Ectodermal cell (in vitro differentiated cells): ENCODE measurements around the gene C1orf116.

Experiments used
- H3K27ac ChIP-seq: 2 replicates; pipeline ENCODE4 v1.7.0; 2013; ENCODE audit warnings: mild to moderate bottlenecking, low read depth, low read length; ENCODE audit not compliant: insufficient read depth, poor library complexity, severe bottlenecking
- H3K27me3 ChIP-seq: 2 replicates; pipeline ENCODE4 v1.7.0; 2013; ENCODE audit warnings: mild to moderate bottlenecking, low read length; ENCODE audit not compliant: insufficient read depth, control insufficient read depth, poor library complexity, severe bottlenecking
- H3K36me3 ChIP-seq: one replicate; pipeline ENCODE4 v1.7.0; 2013; ENCODE audit warnings: low read length; ENCODE audit not compliant: control insufficient read depth, insufficient read depth
- H3K4me1 ChIP-seq: one replicate; pipeline ENCODE4 v1.7.0; 2013; ENCODE audit warnings: low read length; ENCODE audit not compliant: control insufficient read depth, insufficient read depth
- H3K4me3 ChIP-seq: 2 replicates; pipeline ENCODE4 v1.7.0; 2013; ENCODE audit warnings: low read depth, low read length, control low read depth; ENCODE audit not compliant: insufficient read depth
- H3K9me3 ChIP-seq: 2 replicates; pipeline ENCODE4 v1.7.0; 2013; ENCODE audit warnings: mild to moderate bottlenecking, low read length, moderate library complexity; ENCODE audit not compliant: control insufficient read depth
- WGBS, 2 experiments: methylation state at CpG; one replicate each; pipeline ENCODE4 v1.1.7; 2013; ENCODE audit warnings: missing lambda C conversion rate in 2 of 2; 5-methylcytosine and 5-hydroxymethylcytosine counted together

The C1orf116 gene

GRCh38 chr1:207035877-207036551 is 3.5 kb upstream of the C1orf116 start:
- WGBS, 2 experiments: 85 to 89% methylated on average over 3 to 4 of the region's 4 CpGs
- Histone ChIP-seq H3K36me3 (no peaks in the 10 kb centered on the region), H3K4me3 (no peak overlapping the region), H3K9me3 (no peaks in the 10 kb centered on the region), H3K27me3 (peaks cover 6% of the 10 kb centered on the region), H3K27ac (no peak overlapping the region), H3K4me1 (no peaks in the 10 kb centered on the region)

- H3K4me1 ChIP-seq: no peaks in the 10 kb centered on the region
- H3K27ac ChIP-seq: no peak overlapping the region
- no peaks in the 10 kb centered on the region for H3K36me3 ChIP-seq
- no peaks in the 10 kb centered on the region for H3K9me3 ChIP-seq
- H3K27me3 ChIP-seq: peaks cover 6% of the 10 kb centered on the region
- no peak overlapping the region for H3K4me3 ChIP-seq
Measured at GRCh38 chr1:207034998-207035397, 2.4 kb upstream of the C1orf116 start.

- Histone ChIP-seq H3K4me1 (no peaks in the 10 kb centered on the region), H3K9me3 (no peaks in the 10 kb centered on the region), H3K27ac (no peak overlapping the region), H3K4me3 (no peak overlapping the region), H3K27me3 (peaks cover 6% of the 10 kb centered on the region), H3K36me3 (no peaks in the 10 kb centered on the region)
- WGBS, 2 experiments: 94 to 100% methylated on average over 1 of the region's 1 CpG
Measured at GRCh38 chr1:207034208-207034607, 1.7 kb upstream of the C1orf116 start.

GRCh38 chr1:207033302-207033701 is 746 bp upstream of the C1orf116 start:
- no peak overlapping the region for H3K27ac ChIP-seq
- WGBS, 2 experiments: 80 to 96% methylated on average over 1 to 2 of the region's 2 CpGs
- H3K36me3 ChIP-seq: no peaks in the 10 kb centered on the region
- no peak overlapping the region for H3K4me3 ChIP-seq
- no peaks in the 10 kb centered on the region for H3K4me1 ChIP-seq
- peaks cover 6% of the 10 kb centered on the region for H3K27me3 ChIP-seq
- H3K9me3 ChIP-seq: no peaks in the 10 kb centered on the region

GRCh38 chr1:207031632-207032264 is 808 bp downstream of the C1orf116 start:
- WGBS, 2 experiments: 88 to 89% methylated on average over 7 of the region's 7 CpGs
- Histone ChIP-seq H3K36me3 (no peaks in the 10 kb centered on the region), H3K4me3 (no peak overlapping the region), H3K27ac (no peak overlapping the region), H3K27me3 (peaks cover 2% of the 10 kb centered on the region), H3K9me3 (no peaks in the 10 kb centered on the region), H3K4me1 (no peaks in the 10 kb centered on the region)

- Histone ChIP-seq H3K36me3 (no peaks in the 10 kb centered on the region), H3K9me3 (no peaks in the 10 kb centered on the region), H3K27ac (no peak overlapping the region), H3K4me3 (no peak overlapping the region), H3K27me3 (no peaks in the 10 kb centered on the region), H3K4me1 (no peaks in the 10 kb centered on the region)
- 93 to 94% methylated on average over 1 of the region's 1 CpG for WGBS, 2 experiments
Measured at GRCh38 chr1:207031016-207031415, 1.5 kb downstream of the C1orf116 start.

GRCh38 chr1:207030522-207031009 is 2.0 kb downstream of the C1orf116 start:
- H3K4me1 ChIP-seq: no peaks in the 10 kb centered on the region
- no peaks in the 10 kb centered on the region for H3K9me3 ChIP-seq
- no peak overlapping the region for H3K4me3 ChIP-seq
- H3K27me3 ChIP-seq: no peaks in the 10 kb centered on the region
- 95 to 96% methylated on average over 5 of the region's 5 CpGs for WGBS, 2 experiments
- H3K27ac ChIP-seq: no peak overlapping the region
- no peaks in the 10 kb centered on the region for H3K36me3 ChIP-seq

- H3K9me3 ChIP-seq: no peaks in the 10 kb centered on the region
- no peak overlapping the region for H3K4me3 ChIP-seq
- H3K27ac ChIP-seq: no peak overlapping the region
- WGBS, 2 experiments: 86 to 91% methylated on average over 5 of the region's 5 CpGs
- H3K4me1 ChIP-seq: peaks cover 6% of the 10 kb centered on the region
- no peaks in the 10 kb centered on the region for H3K27me3 ChIP-seq
- H3K36me3 ChIP-seq: no peaks in the 10 kb centered on the region
Measured at GRCh38 chr1:207029701-207030521, 2.6 kb downstream of the C1orf116 start.

- whole genome bisulfite sequencing, 2 experiments: 91 to 92% methylated on average over 2 of the region's 2 CpGs
- Histone ChIP-seq H3K4me1 (peaks cover 6% of the 10 kb centered on the region), H3K9me3 (no peaks in the 10 kb centered on the region), H3K27me3 (no peaks in the 10 kb centered on the region), H3K36me3 (no peaks in the 10 kb centered on the region), H3K27ac (no peak overlapping the region), H3K4me3 (no peak overlapping the region)
Measured at GRCh38 chr1:207028884-207029650, 3.5 kb downstream of the C1orf116 start.
